ENCODE measurements around the gene TTC33. TPM values are rescaled to one million over a fixed set of nuclear protein-coding genes. Genes with fewer than 3 reads are reported as not detected.
"Not testable (repeated sequence)": the region's sequence is repeated elsewhere in the genome, so short reads cannot be mapped to it uniquely, and the experiment has no call there.

The TTC33 gene
- polyA plus RNA-seq, 12 donors: 20.8 to 27.2 (median 22.5) TPM; not detected in 1

- DNase-seq: peak; percentile 32
Measured at GRCh38 chr5:40572391-40572790, 183.4 kb downstream of the TTC33 start.

GRCh38 chr5:40571729-40572128 lies 184.0 kb downstream of the TTC33 start:
- no peak for DNase-seq

- DNase-seq: no peak
Measured at GRCh38 chr5:40570408-40571129, 185.2 kb downstream of the TTC33 start.

DNA sequence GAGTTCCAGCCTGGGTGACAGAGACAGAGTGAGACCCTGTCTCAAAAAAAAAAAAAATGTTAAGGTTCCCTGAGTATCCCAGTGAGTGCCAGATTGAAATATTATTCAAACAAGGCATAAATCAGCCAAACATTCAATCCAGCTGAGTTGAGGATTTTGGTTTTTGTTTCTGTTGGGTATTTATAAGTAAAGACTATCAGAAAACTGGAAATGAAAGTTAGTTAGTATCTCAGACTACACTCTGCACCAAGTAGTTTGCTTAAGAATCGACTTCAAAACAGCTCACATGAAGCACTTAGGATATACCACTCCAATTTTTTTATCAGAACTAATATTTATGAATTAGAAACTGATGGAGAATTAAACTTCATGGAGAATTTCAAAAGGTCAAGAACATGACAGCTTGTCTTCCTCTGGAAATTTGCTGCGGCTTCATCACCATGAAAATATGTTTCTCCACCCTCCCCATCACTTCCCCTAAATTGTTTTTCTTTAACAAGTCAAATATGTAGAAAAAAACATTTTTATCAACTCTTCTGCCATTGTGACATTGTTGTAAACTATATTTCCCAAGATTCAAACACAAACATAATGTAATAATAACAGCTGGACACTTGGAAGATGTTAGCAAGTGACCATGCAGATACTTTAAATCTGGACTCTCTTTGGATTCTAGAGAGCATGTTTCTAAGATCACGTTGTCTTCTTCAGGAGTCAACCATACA lies 186.1 kb downstream of the TTC33 start:
- no peak for DNase-seq

- DNase-seq: no peak
Measured at GRCh38 chr5:40568548-40568947, 187.2 kb downstream of the TTC33 start.

GRCh38 chr5:40563173-40563572 lies 192.6 kb downstream of the TTC33 start:
- not testable (repeated sequence) for DNase-seq

- no peak for DNase-seq
Measured at GRCh38 chr5:40560474-40561110, 195.2 kb downstream of the TTC33 start.

- DNase-seq: no peak
Measured at GRCh38 chr5:40559306-40559705, 196.5 kb downstream of the TTC33 start.

DNA sequence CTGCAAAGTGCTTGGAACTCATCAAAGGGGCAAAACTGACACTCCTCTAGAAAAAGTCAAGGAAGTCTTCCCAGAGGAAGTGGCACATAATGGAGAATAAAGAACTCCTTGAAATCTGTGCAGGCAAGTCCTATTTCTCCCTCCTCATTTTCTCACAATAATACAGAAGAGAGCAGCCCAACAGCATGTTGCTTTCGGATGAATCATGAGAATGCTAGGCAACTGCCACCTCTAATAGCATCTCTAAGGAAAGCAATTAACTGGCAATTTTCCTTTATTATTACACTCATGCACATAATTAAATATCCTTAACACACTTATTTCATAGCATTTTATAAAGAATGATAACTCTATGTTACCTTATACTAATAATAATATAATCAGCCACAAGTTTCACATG lies 198.3 kb downstream of the TTC33 start:
- no peak for DNase-seq

DNA sequence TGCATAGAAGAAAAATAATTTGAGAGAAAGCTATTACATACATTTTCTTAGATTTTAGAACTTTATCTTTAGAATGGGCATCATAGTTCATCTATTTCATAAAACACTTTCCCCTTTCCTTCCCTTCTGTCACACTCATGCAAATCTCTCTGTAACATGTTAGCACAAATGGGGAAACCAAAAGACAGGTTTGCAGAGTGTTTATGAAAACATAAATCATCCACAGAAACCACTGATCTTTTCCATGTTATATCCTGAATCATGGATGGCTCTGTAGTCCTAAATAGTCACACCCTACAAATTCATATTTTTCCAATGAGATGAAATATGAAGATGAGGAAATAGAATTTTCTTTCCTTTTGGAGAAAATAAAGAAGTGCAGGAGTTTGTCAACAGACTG lies 198.9 kb downstream of the TTC33 start:
- no peak for DNase-seq

- DNase-seq: no peak
Measured at GRCh38 chr5:40555886-40556285, 199.9 kb downstream of the TTC33 start.

DNA sequence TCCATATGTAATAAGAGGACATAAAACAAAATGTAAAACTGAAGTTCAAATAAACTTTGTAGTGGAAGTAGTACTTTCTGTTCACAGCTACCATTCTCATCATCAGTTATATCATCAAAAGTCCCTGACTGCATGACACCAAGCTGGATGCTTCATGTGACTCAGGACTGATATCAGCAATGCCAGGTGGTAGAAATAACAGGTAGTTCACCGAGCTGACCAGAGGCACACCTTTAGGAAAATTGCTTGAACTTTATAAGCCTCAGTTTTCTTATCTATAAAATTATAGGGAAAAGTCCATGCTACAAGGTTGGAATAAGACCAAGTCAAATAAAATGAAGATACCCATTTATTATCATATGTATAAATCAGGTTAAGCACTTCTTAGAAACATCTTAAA lies 200.9 kb downstream of the TTC33 start:
- DNase-seq: no peak

DNA sequence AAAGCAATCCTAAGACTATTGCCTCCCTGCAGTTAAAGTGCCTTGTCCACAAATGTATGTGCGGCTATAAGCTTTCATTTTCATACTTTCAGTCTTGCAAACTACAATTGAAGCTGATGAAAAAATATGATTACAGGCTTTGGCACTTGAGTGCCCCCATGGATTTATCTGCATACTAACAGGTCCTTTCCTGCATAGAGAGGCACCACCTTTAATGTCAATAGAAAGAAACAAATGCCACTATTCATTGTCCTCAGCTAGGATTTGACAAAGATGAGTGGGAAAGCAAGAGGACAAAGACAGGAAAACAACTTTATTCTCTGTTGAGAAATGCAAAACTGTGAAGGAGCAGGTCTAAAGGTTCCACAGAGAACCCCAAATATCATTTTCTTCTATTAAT lies 201.7 kb downstream of the TTC33 start:
- no peak for DNase-seq

GRCh38 chr5:40552981-40553380 lies 202.8 kb downstream of the TTC33 start:
- no peak for DNase-seq

- DNase-seq: no peak
Measured at GRCh38 chr5:40551496-40552491, 204.0 kb downstream of the TTC33 start.

GRCh38 chr5:40550481-40550880 lies 205.3 kb downstream of the TTC33 start:
- no peak for DNase-seq

DNA sequence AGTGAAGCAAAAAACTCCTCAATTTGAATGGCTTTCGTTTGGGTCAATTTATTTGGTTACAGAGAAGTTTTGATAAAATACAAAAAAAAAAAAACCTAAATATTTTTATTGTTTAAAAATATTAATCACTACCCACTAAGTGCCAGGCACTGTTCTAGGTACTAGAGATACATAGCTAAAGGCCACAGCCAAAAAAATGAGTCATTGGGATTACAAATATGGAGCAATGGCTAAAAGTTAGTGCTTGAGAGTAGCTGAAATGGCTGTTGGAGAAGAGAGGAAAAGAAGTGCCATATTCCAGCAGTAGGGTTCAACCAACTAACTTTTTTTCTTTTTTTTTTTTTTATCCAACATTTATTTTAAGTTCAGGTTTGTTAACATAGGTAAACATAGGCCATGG lies 206.1 kb downstream of the TTC33 start:
- DNase-seq: no peak

GRCh38 chr5:40547994-40548575 lies 207.7 kb downstream of the TTC33 start:
- DNase-seq: no peak

DNA sequence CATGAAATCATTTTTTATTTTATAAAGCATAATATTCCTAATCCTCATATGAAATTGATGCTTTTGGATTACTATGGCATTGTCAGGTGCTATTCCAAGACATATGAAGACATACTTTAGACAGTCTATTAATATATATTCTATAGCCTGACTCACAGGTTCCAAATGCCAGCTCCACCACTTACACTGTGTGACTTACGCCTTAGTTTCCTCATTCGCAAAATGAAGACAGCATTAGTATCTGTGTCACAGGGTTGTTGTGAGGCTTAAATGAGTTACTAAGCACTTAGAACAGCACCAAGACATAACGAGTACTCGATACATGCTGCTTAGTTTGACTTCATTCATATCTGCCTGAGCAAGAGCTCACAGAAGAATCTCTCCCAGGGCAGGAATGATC lies 208.2 kb downstream of the TTC33 start:
- DNase-seq: no peak

- DNase-seq: no peak
Measured at GRCh38 chr5:40540301-40540700, 215.5 kb downstream of the TTC33 start.

DNA sequence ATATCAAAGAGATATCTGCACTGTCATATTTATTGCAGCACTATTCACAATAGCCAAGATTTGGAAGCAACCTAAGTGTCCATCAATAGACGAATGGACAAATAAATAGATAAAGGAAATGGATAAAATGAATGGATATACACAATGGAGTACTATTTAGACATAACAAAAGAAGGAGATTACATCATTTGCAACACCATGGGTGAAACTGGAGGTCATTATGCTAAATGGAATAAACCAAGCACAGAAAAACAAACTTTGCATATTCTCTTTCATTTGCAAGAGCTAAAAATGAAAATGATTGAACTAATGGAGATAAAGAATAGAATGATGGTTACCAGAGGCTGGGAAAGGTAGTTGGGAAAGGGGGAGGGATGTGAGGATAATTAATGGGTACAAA lies 231.1 kb downstream of the TTC33 start:
- no peak for DNase-seq

Data from muscle of arm (tissue), 12 donors.